K562 (cell line): ENCODE measurements around the gene SMG9. TPM values are rescaled to one million over a fixed set of nuclear protein-coding genes. Genes with fewer than 3 reads are reported as not detected.
"Not testable (repeated sequence)": the region's sequence is repeated elsewhere in the genome, so short reads cannot be mapped to it uniquely, and the experiment has no call there.

ENCODE experiments used
- ATAC-seq: fragments of 200-7000 bp; cut with Tn5 transposase; 3 replicates; pipeline ENCODE4 v1.9.1; 2020; ENCODE audit warnings: moderate library complexity
- BruUV-seq: library from RNA; stranded (reverse); fragments of 400-500 nt; replicated peaks from 2 replicates; lab custom pipeline; 2021; lab: Mats Ljungman, UMichigan
- CTCF ChIA-PET: fragments of 300-600 bp; formaldehyde crosslinking; extraction: SDS; loops from one replicate; lab custom pipeline; 2021; ENCODE audit warnings: low intra/inter-chr PET ratio; lab: Yijun Ruan, JAX
- POLR2A ChIA-PET: fragments of 300-600, 350-650 bp; sonication (Branson Sonifier 250); formaldehyde crosslinking; extraction: SDS; loops from one replicate; lab custom pipeline; 2021; ENCODE audit warnings: antibody characterized with exemption, inconsistent platforms; lab: Yijun Ruan, JAX
- DNase-seq, 4 experiments: peaks; one replicate each; pipeline versions ENCODE4 v3.0.0 to v3.0.0-alpha.2; 2011 to 2018; ENCODE audit warnings: low spot score in 3 of 4, mixed read lengths in 3 of 4; ENCODE audit errors: extremely low read depth in 1 of 4
- FAIRE-seq: peaks from 2 replicates; lab custom pipeline; 2011; peaks lifted over from hg19 to GRCh38; lab: Jason Lieb, UNC
- H2AFZ ChIP-seq: 2 replicates; pipeline ENCODE4 v1.6.0; 2011; ENCODE audit warnings: low read depth, low read length, control low read depth, inconsistent platforms
- H3K27ac ChIP-seq: fragments of 200-600 bp; 3 replicates; pipeline ENCODE4 v1.8.0; 2011; ENCODE audit warnings: low read depth, mild to moderate bottlenecking, control low read depth, inconsistent platforms, low read length, moderate library complexity, mixed read lengths; ENCODE audit errors: extremely low read depth
- H3K27me3 ChIP-seq, 2 experiments: fragments of 300-600 bp in 1 of 2; 2 replicates in 1 of 2; 3 replicates in 1 of 2; pipeline versions ENCODE4 v1.6.0 to v1.8.0; 2011; ENCODE audit warnings: inconsistent platforms in 2 of 2, low read length in 2 of 2, mild to moderate bottlenecking in 1 of 2, mixed read lengths in 1 of 2, moderate library complexity in 1 of 2; ENCODE audit not compliant: control insufficient read depth in 2 of 2, insufficient read depth in 2 of 2
- H3K36me3 ChIP-seq: fragments of 300-600 bp; 3 replicates; pipeline ENCODE4 v1.8.0; 2011; ENCODE audit warnings: mild to moderate bottlenecking, low read length, inconsistent platforms; ENCODE audit not compliant: control insufficient read depth, insufficient read depth
- H3K4me1 ChIP-seq, 2 experiments: fragments of 200-600 bp in 1 of 2; replicated peaks in 1 of 2; 2 replicates in 1 of 2; 3 replicates in 1 of 2; pipeline versions ENCODE4 v1.5.1 to v1.8.0; 2011; ENCODE audit warnings: inconsistent platforms in 2 of 2, low read length in 2 of 2, mild to moderate bottlenecking in 1 of 2, mixed read lengths in 1 of 2, moderate library complexity in 1 of 2; ENCODE audit not compliant: control insufficient read depth in 2 of 2, insufficient read depth in 2 of 2
- H3K4me2 ChIP-seq: 2 replicates; pipeline ENCODE4 v1.6.1; 2011; ENCODE audit warnings: low read length, control low read depth, inconsistent platforms, mixed read lengths; ENCODE audit not compliant: insufficient read depth
- H3K4me3 ChIP-seq: fragments of 200-600 bp; sonication (generic), shearing (Covaris generic); 2 replicates; pipeline ENCODE4 v1.5.1; 2016; ENCODE audit warnings: control low read depth, inconsistent platforms
- H3K79me2 ChIP-seq: fragments of 200-600 bp; 3 replicates; pipeline ENCODE4 v1.8.0; 2011; ENCODE audit warnings: low read length, inconsistent platforms; ENCODE audit not compliant: control insufficient read depth, insufficient read depth
- H3K9ac ChIP-seq, 2 experiments: 2 replicates each; pipeline versions ENCODE4 v1.6.0 to v1.6.1; 2011; ENCODE audit warnings: low read depth in 2 of 2, low read length in 2 of 2, control low read depth in 1 of 2, inconsistent platforms in 1 of 2, mild to moderate bottlenecking in 1 of 2, mixed read lengths in 1 of 2; ENCODE audit not compliant: insufficient read depth in 1 of 2
- H3K9me1 ChIP-seq: one replicate; pipeline ENCODE4 v1.6.0; 2011; ENCODE audit warnings: inconsistent platforms, mild to moderate bottlenecking, low read length, moderate library complexity; ENCODE audit not compliant: control insufficient read depth, insufficient read depth
- H3K9me3 ChIP-seq: replicated peaks from 2 replicates; pipeline ENCODE4 v1.5.1; 2011; ENCODE audit warnings: low read depth, low read length, inconsistent platforms; ENCODE audit not compliant: control insufficient read depth, insufficient read depth
- H4K20me1 ChIP-seq: replicated peaks from 2 replicates; pipeline ENCODE4 v1.6.1; 2011; ENCODE audit warnings: low read length, inconsistent platforms, mixed read lengths; ENCODE audit not compliant: control insufficient read depth, insufficient read depth
- FOXJ2 ChIP-seq: fragments of 200-800 bp; sonication (Bioruptor generic); IDR thresholded peaks from 2 replicates; pipeline ENCODE4 v1.6.1; 2016; ENCODE audit warnings: missing genetic modification characterization, missing compliant biosample characterization
- NFRKB ChIP-seq: fragments of 450-650 bp; IDR thresholded peaks from 2 replicates; pipeline ENCODE4 v1.6.1; 2016; ENCODE audit warnings: low read depth
- NR4A1 ChIP-seq, 2 experiments: fragments of 250-450 bp in 1 of 2; fragments of 450-650 bp in 1 of 2; sonication (Bioruptor Pico) in 1 of 2; IDR thresholded peaks; 2 replicates each; pipeline versions ENCODE4 v1.4.0 to v1.6.1; 2016 to 2020; ENCODE audit warnings: mild to moderate bottlenecking in 2 of 2, missing compliant biosample characterization in 1 of 2, missing genetic modification characterization in 1 of 2, moderate library complexity in 1 of 2
- TRIM25 ChIP-seq: fragments of 450-650 bp; IDR thresholded peaks from 2 replicates; pipeline ENCODE4 v1.7.0; 2016; ENCODE audit warnings: borderline replicate concordance
- ZKSCAN8 ChIP-seq: fragments of 200-800 bp; sonication (Bioruptor generic); IDR thresholded peaks from 2 replicates; pipeline ENCODE4 v1.6.1; 2016; ENCODE audit warnings: missing genetic modification characterization, missing compliant biosample characterization
- ZNF197 ChIP-seq: fragments of 200-800 bp; sonication (Bioruptor generic); IDR thresholded peaks from 2 replicates; pipeline ENCODE4 v1.6.1; 2016; ENCODE audit warnings: low read depth, missing genetic modification characterization, missing compliant biosample characterization
- ZNF212 ChIP-seq: fragments of 450-650 bp; formaldehyde crosslinking; IDR thresholded peaks from 2 replicates; pipeline ENCODE4 v1.4.0; 2020; ENCODE audit warnings: mild to moderate bottlenecking
- ZNF316 ChIP-seq: fragments of 450-650 bp; IDR thresholded peaks from 2 replicates; pipeline ENCODE4 v1.6.1; 2016
- ZNF395 ChIP-seq: fragments of 200-800 bp; sonication (Bioruptor generic); IDR thresholded peaks from 2 replicates; pipeline ENCODE4 v1.6.1; 2017; ENCODE audit warnings: missing genetic modification characterization, missing compliant biosample characterization
- WGBS: fragments of 100-300 bp; shearing (Covaris generic); methylation state at CpG from one replicate; pipeline ENCODE4 v1.1.6; 2016; ENCODE audit warnings: low coverage, mixed read lengths; ENCODE audit not compliant: insufficient coverage; ENCODE audit errors: missing lambda C conversion rate; 5-methylcytosine and 5-hydroxymethylcytosine counted together
- in situ Hi-C: fragments of 300-500 bp; cut with MboI; formaldehyde crosslinking; loops from 4 replicates; pipeline ENCODE4 v1.15.0; 2018; ENCODE audit warnings: inconsistent platforms, mixed read lengths
- intact Hi-C: fragments of 100-400 bp; cut with micrococcal nuclease; formaldehyde crosslinking; loops from 2 replicates; pipeline ENCODE4 v1.14.2; 2022
- polyA plus RNA-seq, 8 experiments: library from polyadenylated mRNA; depleted of rRNA in 4 of 8; stranded (reverse) in 5 of 8; unstranded in 3 of 8; fragments of >200 nt; fragmentation: Nextera tagmentation in 2 of 8; fragmentation: Illumina TruSeq in 1 of 8; extraction: Ambion mirVana in 2 of 8; extraction: Trizol in 1 of 8; gene quantifications; 2 replicates each; pipeline versions ENCODE4 v1.2.1 to v1.2.3, GENCODE V29; 2011 to 2014; ENCODE audit warnings: inconsistent platforms in 1 of 8, missing spikeins in 1 of 8
- total RNA-seq, 7 experiments: library from RNA; depleted of rRNA in 6 of 7; stranded (reverse); fragments of >200 nt in 6 of 7; fragmentation: Illumina TruSeq in 2 of 7; extraction: Trizol in 2 of 7; gene quantifications; 2 replicates each; pipeline versions ENCODE4 v1.2.1 to v1.2.3, GENCODE V29; 2011 to 2021; ENCODE audit warnings: low replicate concordance in 1 of 7
- TF ChIP-seq, protein P1 (sequence below): IDR thresholded peaks from 2 replicates; pipeline ENCODE4 v1.6.1; 2011; ENCODE audit warnings: borderline replicate concordance, low read depth, mild to moderate bottlenecking, moderate library complexity, low read length; ENCODE audit not compliant: insufficient read depth, poor library complexity, severe bottlenecking
- TF ChIP-seq, protein P2 (sequence below): fragments of 450-650 bp; conservative IDR thresholded peaks from 2 replicates; pipeline ENCODE4 v1.6.1; 2016; ENCODE audit warnings: missing genetic modification characterization, low read depth, mild to moderate bottlenecking, missing compliant biosample characterization, moderate library complexity
- TF ChIP-seq, protein P3 (sequence below), 2 experiments: fragments of 200-800 bp in 1 of 2; sonication (Bioruptor generic) in 1 of 2; sonication (generic) in 1 of 2; formaldehyde crosslinking in 1 of 2; IDR thresholded peaks in 1 of 2; conservative IDR thresholded peaks in 1 of 2; 2 replicates each; pipeline versions ENCODE4 v1.5.0 to v1.6.1; 2016 to 2020; ENCODE audit warnings: missing compliant biosample characterization in 1 of 2, missing genetic modification characterization in 1 of 2, missing genetic modification reagents in 1 of 2

SMG9 gene
- total and polyA plus RNA-seq, 9 of the 15 experiments (the other 6 are each of a cell fraction or from before 2014, with no cell fraction given), result 1.7 to 79.7 (median 40.2) TPM

GRCh38 chr19:43774940-43775258 is 20.1 kb upstream of the SMG9 start:
- ChIA-PET POLR2A (interaction anchor here (1.0 to 9.9 kb wide), 4 partner anchors 9 to 21 kb away, joined by 5 to 71 read pairs (median 24); partner anchors contain the start of gene SMG9), CTCF (interaction anchor here (0.7 to 2.0 kb wide), 4 partner anchors 9 to 30 kb away, joined by 3 to 14 read pairs (median 4); no protein-coding TSS in a partner anchor)
- H3K79me2 ChIP-seq, result peaks cover 74% of the 10 kb centered on the region
- BruUV-seq; H3K9me1 ChIP-seq; H3K9me3 ChIP-seq; FAIRE-seq; DNase-seq; H4K20me1 ChIP-seq; in situ Hi-C loops; H3K27me3 ChIP-seq; TF ChIP-seq NR4A1 (CRISPR knock-in tag; IDR thresholded peaks at IDR 0.05): not testable (repeated sequence)
- peak; percentile 48 for ATAC-seq
- intact Hi-C loops, result loop anchor here (1.0 kb wide), 1 partner anchor 10 kb away; no protein-coding TSS in a partner anchor
- peak overlapping the region; percentile 69 to 75; a peak in 3 of 4 replicates for H3K9ac ChIP-seq
- H3K4me3 ChIP-seq, result peak overlapping the region; percentile 51; the same call in 1 of the 2 replicates
- peaks cover 30% of the 10 kb centered on the region for H3K36me3 ChIP-seq
- H3K27ac ChIP-seq, result peak overlapping the region; percentile 95
- H3K4me2 ChIP-seq, result peak overlapping the region; percentile 90
- 11% methylated on average over 11 of the region's 11 CpGs for WGBS
- peak overlapping the region; percentile 90 for H2AFZ ChIP-seq
- peaks cover 65 to 69% of the 10 kb centered on the region in 2 experiments for H3K4me1 ChIP-seq
- TF ChIP-seq, protein P1, sequence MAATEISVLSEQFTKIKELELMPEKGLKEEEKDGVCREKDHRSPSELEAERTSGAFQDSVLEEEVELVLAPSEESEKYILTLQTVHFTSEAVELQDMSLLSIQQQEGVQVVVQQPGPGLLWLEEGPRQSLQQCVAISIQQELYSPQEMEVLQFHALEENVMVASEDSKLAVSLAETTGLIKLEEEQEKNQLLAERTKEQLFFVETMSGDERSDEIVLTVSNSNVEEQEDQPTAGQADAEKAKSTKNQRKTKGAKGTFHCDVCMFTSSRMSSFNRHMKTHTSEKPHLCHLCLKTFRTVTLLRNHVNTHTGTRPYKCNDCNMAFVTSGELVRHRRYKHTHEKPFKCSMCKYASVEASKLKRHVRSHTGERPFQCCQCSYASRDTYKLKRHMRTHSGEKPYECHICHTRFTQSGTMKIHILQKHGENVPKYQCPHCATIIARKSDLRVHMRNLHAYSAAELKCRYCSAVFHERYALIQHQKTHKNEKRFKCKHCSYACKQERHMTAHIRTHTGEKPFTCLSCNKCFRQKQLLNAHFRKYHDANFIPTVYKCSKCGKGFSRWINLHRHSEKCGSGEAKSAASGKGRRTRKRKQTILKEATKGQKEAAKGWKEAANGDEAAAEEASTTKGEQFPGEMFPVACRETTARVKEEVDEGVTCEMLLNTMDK, result peak; percentile 45
- peak; percentile 63 for TF ChIP-seq ZKSCAN8 (CRISPR knock-in tag)
- 0 out of 2 replicates have a peak, but pooled peaks have one; percentile 31 for TF ChIP-seq ZNF197 (CRISPR knock-in tag)
- TF ChIP-seq TRIM25, result 0 out of 2 replicates have a peak, but pooled peaks have one; percentile 36
- TF ChIP-seq ZNF316, result 0 out of 2 replicates have a peak, but pooled peaks have one; percentile 11
- TF ChIP-seq FOXJ2 (tag), result 0 out of 2 replicates have a peak, but pooled peaks have one; percentile 35
- peak; percentile 81 for TF ChIP-seq NFRKB
- TF ChIP-seq, protein P2, sequence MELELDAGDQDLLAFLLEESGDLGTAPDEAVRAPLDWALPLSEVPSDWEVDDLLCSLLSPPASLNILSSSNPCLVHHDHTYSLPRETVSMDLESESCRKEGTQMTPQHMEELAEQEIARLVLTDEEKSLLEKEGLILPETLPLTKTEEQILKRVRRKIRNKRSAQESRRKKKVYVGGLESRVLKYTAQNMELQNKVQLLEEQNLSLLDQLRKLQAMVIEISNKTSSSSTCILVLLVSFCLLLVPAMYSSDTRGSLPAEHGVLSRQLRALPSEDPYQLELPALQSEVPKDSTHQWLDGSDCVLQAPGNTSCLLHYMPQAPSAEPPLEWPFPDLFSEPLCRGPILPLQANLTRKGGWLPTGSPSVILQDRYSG (tag), result peak; percentile 64; the same call in 1 of the 2 replicates
- 0 out of 2 replicates have a peak, but pooled peaks have one; percentile 4 for TF ChIP-seq ZNF212 (CRISPR knock-in tag)
- peak; percentile 6; the same call in 1 of the 2 replicates for TF ChIP-seq NR4A1 (tag; IDR thresholded peaks at IDR 0.05)
- TF ChIP-seq, protein P3, sequence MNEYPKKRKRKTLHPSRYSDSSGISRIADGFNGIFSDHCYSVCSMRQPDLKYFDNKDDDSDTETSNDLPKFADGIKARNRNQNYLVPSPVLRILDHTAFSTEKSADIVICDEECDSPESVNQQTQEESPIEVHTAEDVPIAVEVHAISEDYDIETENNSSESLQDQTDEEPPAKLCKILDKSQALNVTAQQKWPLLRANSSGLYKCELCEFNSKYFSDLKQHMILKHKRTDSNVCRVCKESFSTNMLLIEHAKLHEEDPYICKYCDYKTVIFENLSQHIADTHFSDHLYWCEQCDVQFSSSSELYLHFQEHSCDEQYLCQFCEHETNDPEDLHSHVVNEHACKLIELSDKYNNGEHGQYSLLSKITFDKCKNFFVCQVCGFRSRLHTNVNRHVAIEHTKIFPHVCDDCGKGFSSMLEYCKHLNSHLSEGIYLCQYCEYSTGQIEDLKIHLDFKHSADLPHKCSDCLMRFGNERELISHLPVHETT (CRISPR knock-in tag; conservative IDR thresholded peaks at IDR 0.05 in 1 of 2, IDR thresholded peaks at IDR 0.05 in 1 of 2), result peak in 1 of 2 experiments; percentile 3; a peak in 1 of 4 replicates
- TF ChIP-seq ZNF395 (CRISPR knock-in tag), result peak; percentile 84
